Smooth muscle cell of the brain vasculature (primary cell): ENCODE data around the gene SIGLEC10.

Experiments used
- DNase-seq: peaks from one replicate; pipeline ENCODE4 v3.0.0-alpha.2; 2012; ENCODE audit warnings: low read depth, low spot score

Gene SIGLEC10

DNA sequence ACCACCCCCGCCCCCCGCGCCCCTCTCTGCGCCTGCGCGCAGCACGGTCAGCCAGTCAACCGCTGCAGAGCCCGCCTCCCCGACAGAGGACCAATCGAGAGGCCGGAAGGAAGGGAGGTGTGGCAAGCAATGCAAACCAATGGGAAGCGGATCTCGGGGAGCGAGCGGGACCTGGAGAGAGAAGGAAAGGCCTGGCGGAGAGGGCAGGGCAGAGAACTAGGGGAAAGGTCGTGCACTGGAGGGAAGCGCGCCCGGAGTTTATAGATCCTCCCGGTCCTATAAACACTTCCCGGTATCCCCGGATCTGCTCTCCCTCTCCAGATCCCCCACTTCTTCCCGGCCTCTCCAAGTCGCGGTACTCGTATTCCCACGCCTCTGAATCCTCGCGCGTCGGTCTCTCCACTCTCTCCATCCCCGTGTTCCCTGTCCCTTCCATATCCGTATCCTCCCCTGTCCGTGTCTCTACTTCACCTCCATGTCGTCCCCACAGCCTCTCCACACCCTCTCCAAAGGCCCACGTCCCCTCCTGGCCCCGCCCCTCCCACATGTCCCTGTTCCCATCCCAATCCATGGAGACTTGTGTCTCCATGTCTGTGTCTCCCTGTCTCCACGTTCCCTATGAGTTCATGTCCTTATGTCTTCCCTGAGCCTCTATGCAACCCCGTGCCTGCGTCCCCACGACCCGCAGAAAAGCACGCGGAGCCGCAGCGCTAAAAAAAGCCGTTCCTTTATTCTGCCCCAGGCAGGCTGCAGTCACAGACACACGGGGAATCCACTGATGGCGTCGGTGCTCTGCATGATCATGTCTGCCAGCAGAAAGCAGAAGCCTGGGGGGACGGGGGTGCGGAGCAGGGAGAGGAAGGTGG is 50.8 kb downstream of the SIGLEC10 start:
- peak; percentile 94 for DNase-seq

DNA sequence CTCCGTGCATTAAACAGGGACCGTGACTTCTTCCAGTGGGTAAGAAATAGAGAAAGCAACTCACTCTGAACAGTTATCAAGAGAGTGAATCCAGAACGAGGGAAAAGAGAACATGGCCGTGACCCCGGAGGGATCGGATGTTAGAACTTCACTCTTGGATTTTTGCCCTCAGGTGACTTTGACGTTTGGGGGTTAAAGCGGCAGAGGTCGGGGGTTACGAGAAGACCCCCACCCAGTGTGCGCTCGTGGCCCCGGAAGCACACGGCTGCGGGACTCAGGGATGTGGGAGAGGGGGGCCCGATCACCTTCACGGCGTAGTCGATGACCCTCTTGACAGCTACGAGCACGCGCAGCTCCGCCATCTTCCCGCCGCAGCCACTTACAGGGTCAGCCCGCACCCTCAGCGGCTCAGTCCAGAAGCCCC is 51.5 kb downstream of the SIGLEC10 start, which contains the start of gene ETFB:
Gene ETFB (minus strand): TSS at position 424 of the 424 bp plus-strand sequence. CDS start 62 bp downstream, at position 362.
- DNase-seq, result no peak

DNA sequence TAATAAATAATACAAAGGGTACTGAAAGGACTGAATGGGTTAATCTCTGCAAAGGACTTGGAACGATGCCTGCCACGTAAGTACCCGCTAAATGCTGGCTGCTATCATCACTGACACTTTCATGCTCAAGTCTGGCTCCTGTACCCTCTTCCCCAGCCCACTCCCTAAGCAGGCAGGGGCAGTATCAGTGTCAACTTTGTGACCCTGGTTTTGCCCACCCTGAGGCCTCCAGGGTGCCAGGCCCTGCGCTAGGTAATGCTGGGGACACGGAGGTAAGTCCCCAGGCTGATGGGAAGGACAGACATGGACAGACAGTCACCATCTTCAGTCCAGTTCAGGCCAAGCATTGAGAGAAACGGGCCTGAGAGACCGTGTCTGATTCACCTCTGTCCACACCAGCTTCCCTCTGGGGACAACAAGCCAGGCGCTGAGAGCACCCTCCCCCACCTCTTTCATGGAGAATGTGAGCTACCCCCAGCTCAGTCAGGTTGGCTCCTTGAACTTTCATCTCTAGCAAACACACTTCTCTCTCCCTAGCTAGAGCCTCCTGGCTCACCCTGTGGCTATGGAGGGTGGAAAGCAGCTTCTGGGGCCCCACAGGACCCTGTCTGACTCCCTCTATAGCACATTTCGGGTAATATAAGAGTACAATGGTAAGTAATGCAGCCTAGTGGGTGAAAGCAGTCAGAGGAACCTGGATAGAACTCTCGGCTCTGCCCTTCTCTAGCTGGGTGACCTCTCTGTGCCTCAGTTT is 52.1 kb downstream of the SIGLEC10 start:
- no peak for DNase-seq

DNA sequence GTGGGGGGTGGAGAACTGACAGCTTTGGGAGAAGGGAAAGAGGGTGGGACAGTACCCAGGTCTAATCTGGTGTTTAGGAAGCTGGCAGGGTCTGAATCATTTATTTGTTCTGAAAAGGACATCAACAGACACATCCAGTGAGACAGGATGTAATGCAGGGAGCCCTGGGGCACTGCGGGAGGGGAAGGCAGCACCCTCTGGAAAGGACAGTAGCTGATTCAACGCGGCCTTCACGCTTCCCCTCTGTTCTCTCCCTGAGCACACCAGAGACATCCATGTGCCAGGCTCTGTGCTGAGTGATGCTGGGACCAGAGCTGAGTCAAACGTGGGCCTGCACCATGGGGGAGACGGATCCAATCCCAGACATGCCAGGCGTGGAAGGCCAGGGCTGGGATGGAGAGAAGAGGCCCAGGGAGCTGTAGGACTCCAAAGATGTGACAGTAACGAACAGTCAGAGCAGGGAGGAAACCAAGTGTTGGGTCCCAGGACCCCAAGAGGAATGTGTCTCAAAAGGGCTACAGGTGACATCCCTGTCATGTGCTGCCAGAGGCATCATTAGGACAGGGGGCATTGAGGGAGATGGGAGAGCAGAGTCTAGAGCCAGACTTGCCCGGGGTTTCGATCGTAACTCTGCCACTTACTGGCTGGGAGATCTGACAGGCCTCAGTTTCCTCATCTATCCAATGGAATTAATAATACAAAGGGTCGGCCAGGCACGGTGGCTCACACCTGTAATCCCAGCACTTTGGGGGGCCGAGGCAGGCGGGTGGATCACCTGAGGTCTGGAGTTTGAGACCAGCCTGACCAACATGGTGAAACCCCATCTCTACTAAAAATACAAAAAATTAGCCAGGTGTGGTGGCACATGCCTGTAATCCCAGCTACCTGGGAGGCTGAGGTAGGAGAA is 53.0 kb downstream of the SIGLEC10 start:
- DNase-seq, result no peak

DNA sequence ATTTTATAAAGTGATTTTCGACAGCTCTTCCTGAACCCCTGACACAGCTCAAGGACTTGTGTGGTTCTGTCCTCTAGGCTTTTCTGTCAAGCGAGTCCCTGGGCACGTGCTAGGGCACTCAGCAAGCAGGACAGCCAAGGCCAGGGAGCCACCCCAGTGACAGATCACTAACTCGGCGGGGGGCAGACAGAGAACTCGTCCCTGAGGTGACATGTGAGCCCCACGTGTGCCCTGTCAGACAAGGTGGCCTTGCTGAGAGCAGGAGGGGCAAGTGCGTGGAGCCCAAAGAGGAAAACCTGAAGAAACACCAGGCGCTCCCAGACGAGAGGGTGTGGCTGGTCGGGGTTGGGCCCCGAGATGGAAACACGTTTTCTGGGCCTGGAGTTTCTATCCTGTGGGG is 56.2 kb downstream of the SIGLEC10 start:
- no peak for DNase-seq
